Measurements from ENCODE around the gene IRF2.

- no peak for TF ChIP-seq POU2F2 (IDR thresholded peaks at IDR 0.05; ENCODE audit: low read depth, low read length)
- no peak for TF ChIP-seq POLR2A (IDR thresholded peaks at IDR 0.05; ENCODE audit: low read depth, low read length)
- no peak for TF ChIP-seq TAF1 (IDR thresholded peaks at IDR 0.05; ENCODE audit: low read depth, low read length)
- no peak for TF ChIP-seq POLR2AphosphoS5 (IDR thresholded peaks at IDR 0.05; ENCODE audit: low read depth, low read length)
Observed at GRCh38 chr4:184441461-184442313, 32.7 kb downstream of the IRF2 start.

Data from GM12891 (cell line).